GM18867 (cell line): Measurements from ENCODE around the gene MEIOSIN.

Source experiments
- ATAC-seq: cut with Tn5 transposase; IDR thresholded peaks from one replicate; pipeline ENCODE4 v1.9.1; 2021; ENCODE audit warnings: mild to moderate bottlenecking, moderate library complexity; ENCODE audit not compliant: unreplicated experiment

MEIOSIN gene

GRCh38 chr19:45778010-45778661 lies 44.9 kb downstream of the MEIOSIN start:
- no peak for ATAC-seq

- ATAC-seq, result peak; percentile 83
These were observed 46.2 kb downstream of the MEIOSIN start for GRCh38 chr19:45779231-45780145.

- ATAC-seq, result no peak
These were observed 46.9 kb downstream of the MEIOSIN start for GRCh38 chr19:45780146-45780447.

- ATAC-seq, result no peak
These were observed 47.4 kb downstream of the MEIOSIN start for GRCh38 chr19:45780448-45781213.

GRCh38 chr19:45781214-45782161 lies 48.2 kb downstream of the MEIOSIN start:
- ATAC-seq, result no peak

GRCh38 chr19:45782162-45782691 lies 49.0 kb downstream of the MEIOSIN start, which contains the start of gene DMPK:
Gene DMPK (minus strand): TSS chr19:45782490. CDS start chr19:45782352, 138 bp downstream.
- no peak for ATAC-seq

- ATAC-seq, result no peak
These were observed 49.9 kb downstream of the MEIOSIN start for GRCh38 chr19:45782820-45783785.

GRCh38 chr19:45784096-45784495 lies 50.9 kb downstream of the MEIOSIN start:
- no peak for ATAC-seq

- ATAC-seq, result no peak
These were observed 51.9 kb downstream of the MEIOSIN start for GRCh38 chr19:45785097-45785496.

- ATAC-seq, result no peak
These were observed 52.7 kb downstream of the MEIOSIN start for GRCh38 chr19:45785781-45786532.

- no peak for ATAC-seq
These were observed 53.3 kb downstream of the MEIOSIN start for GRCh38 chr19:45786533-45786894.

- ATAC-seq, result no peak
These were observed 56.0 kb downstream of the MEIOSIN start for GRCh38 chr19:45789035-45789786.

GRCh38 chr19:45790942-45791341 lies 57.7 kb downstream of the MEIOSIN start:
- no peak for ATAC-seq

GRCh38 chr19:45791744-45792469 lies 58.7 kb downstream of the MEIOSIN start:
- no peak for ATAC-seq

GRCh38 chr19:45792470-45793177 lies 59.4 kb downstream of the MEIOSIN start, which contains the start of gene DMWD:
Gene DMWD (minus strand): TSS chr19:45792845. CDS start chr19:45792756, 89 bp downstream.
- peak; percentile 93 for ATAC-seq

GRCh38 chr19:45793178-45793564 lies 59.9 kb downstream of the MEIOSIN start:
- ATAC-seq, result no peak
